HG03571 (cell line): Measurements from ENCODE around the gene SOHLH2.

Experiments used
- ATAC-seq: cut with Tn5 transposase; IDR thresholded peaks from one replicate; pipeline ENCODE4 v1.9.1; 2021; ENCODE audit not compliant: unreplicated experiment

Gene SOHLH2

GRCh38 chr13:36188441-36188840 lies 25.9 kb downstream of the SOHLH2 start:
- ATAC-seq = no peak

- no peak for ATAC-seq
Measured at GRCh38 chr13:36183901-36184300, 30.5 kb downstream of the SOHLH2 start.

- no peak for ATAC-seq
Measured at GRCh38 chr13:36175621-36176020, 38.7 kb downstream of the SOHLH2 start.

- no peak for ATAC-seq
Measured at GRCh38 chr13:36174923-36175322, 39.4 kb downstream of the SOHLH2 start.

GRCh38 chr13:36173571-36174322 lies 40.6 kb downstream of the SOHLH2 start:
- ATAC-seq = no peak

GRCh38 chr13:36166046-36166445 lies 48.3 kb downstream of the SOHLH2 start:
- ATAC-seq = no peak

- ATAC-seq = no peak
Measured at GRCh38 chr13:36163809-36164308, 50.5 kb downstream of the SOHLH2 start.

GRCh38 chr13:36163286-36163685 lies 51.1 kb downstream of the SOHLH2 start:
- no peak for ATAC-seq

- no peak for ATAC-seq
Measured at GRCh38 chr13:36160297-36160696, 54.1 kb downstream of the SOHLH2 start.

GRCh38 chr13:36158611-36159010 lies 55.7 kb downstream of the SOHLH2 start:
- ATAC-seq = no peak

- ATAC-seq = no peak
Measured at GRCh38 chr13:36157480-36157879, 56.9 kb downstream of the SOHLH2 start.

GRCh38 chr13:36154567-36155291 lies 59.6 kb downstream of the SOHLH2 start:
- no peak for ATAC-seq

- no peak for ATAC-seq
Measured at GRCh38 chr13:36151591-36151990, 62.8 kb downstream of the SOHLH2 start.

GRCh38 chr13:36148446-36148845 lies 65.9 kb downstream of the SOHLH2 start:
- ATAC-seq = no peak

- no peak for ATAC-seq
Measured at GRCh38 chr13:36147330-36147729, 67.0 kb downstream of the SOHLH2 start.

- ATAC-seq = no peak
Measured at GRCh38 chr13:36146511-36147269, 67.7 kb downstream of the SOHLH2 start.

GRCh38 chr13:36143738-36144137 lies 70.6 kb downstream of the SOHLH2 start:
- no peak for ATAC-seq

GRCh38 chr13:36142735-36143134 lies 71.6 kb downstream of the SOHLH2 start:
- ATAC-seq = no peak

- no peak for ATAC-seq
Measured at GRCh38 chr13:36135876-36136275, 78.5 kb downstream of the SOHLH2 start.

- no peak for ATAC-seq
Measured at GRCh38 chr13:36134632-36135031, 79.7 kb downstream of the SOHLH2 start.

GRCh38 chr13:36133950-36134626 lies 80.3 kb downstream of the SOHLH2 start:
- no peak for ATAC-seq
